Transverse colon (tissue), 3 donors: ENCODE data around the gene LRIG1.

Experiments
- CTCF ChIP-seq, 5 experiments: fragments of 200-600 bp in 3 of 5; fragments of 450-650 bp in 2 of 5; sonication (generic) in 3 of 5; IDR thresholded peaks; 1 replicate in 2 of 5; 2 replicates in 3 of 5; pipeline ENCODE4 v1.5.1; 2016 to 2017; ENCODE audit warnings: antibody characterized with exemption in 5 of 5, inconsistent platforms in 3 of 5, mild to moderate bottlenecking in 2 of 5, moderate library complexity in 1 of 5
- POLR2A ChIP-seq: fragments of 450-650 bp; IDR thresholded peaks from one replicate; pipeline ENCODE4 v1.6.1; 2016; ENCODE audit warnings: antibody characterized with exemption, mild to moderate bottlenecking, moderate library complexity

DNA sequence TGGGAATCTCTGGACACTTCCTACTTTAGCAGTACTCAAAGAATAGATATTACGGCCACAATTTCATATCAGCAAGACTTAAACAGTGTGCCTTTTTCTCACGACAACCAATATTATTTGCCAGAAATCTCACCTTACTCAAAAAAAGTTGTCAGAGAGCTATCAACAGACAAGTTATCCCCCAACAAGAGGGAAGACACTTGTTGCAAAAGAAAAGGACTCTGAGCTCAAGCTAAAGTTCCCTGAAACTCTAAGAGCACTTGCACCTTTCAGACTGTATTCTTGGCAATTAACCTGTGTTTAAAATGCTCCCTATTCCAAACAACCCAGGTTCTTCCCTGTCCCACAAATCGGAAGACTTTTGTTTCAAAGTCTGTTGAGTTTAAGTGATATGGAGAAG lies 4.5 kb downstream of the LRIG1 start:
- TF ChIP-seq POLR2A (no peak), CTCF (IDR thresholded peaks at IDR 0.05) (no peak)
